Middle frontal gyrus (tissue), 1 donor: Measurements from ENCODE around the gene MGLL.

Experiments
- DNase-seq: peaks from one replicate; pipeline ENCODE4 v3.0.0-alpha.2; 2015; ENCODE audit warnings: low spot score; ENCODE audit errors: extremely low spot score

Gene MGLL

GRCh38 chr3:127742580-127742979, 79.7 kb downstream of the MGLL start:
- DNase-seq: no peak

DNA sequence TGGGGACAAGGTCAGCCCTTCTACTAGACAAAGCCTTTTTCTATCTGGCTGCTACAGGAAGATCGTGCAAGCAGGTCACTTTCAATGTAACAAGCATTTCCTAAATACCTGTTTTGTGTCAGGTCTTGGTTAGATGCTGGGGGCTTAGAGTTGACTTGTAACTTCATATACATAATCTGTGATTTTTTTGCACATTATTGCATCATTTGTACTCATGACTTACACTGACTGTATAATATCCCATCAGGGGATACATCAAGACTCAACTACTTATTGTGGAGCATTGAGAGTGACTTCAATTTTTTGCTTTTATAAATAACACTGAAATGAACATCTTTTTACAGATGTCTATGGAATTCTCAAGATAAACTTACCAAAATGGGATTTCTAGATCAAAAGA, 80.6 kb downstream of the MGLL start:
- no peak for DNase-seq

GRCh38 chr3:127741246-127741645, 81.1 kb downstream of the MGLL start:
- no peak for DNase-seq

DNA sequence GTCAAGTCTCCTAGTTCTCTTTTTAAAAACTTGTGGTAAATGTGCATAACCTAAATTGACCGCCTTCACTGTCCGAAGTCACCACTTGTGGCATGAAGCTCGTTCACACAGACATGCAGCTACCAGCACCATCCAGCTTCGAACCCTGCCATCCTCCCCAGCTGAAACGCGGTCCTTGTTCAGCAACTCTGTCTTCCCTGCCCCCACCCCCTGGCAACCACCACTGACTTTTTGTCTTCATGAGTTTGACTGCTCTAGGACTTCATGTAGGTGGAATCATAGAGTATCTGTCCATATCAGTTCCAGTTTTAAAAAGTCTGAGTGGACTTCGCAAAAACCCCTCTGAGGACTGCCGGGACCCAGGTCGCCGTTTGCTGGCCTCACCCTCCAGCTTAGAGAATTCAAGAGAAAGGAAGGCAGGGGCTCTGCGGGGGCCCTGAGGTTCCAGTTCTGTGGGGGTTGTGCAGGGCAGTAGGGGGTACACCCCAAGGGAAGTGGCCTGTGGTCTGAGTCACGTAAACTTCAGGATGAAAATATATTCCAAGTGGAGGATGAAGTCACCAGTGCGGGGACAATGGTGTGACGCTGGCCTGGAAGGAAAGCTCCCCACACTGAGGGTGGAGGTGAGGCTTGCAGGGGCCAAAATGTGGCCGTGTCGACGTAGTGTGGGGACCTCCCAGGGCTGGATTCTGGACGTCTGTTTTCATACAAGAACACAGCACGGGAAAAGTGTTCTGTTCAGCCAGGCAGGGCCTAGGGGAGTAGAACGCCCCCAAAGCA, 82.0 kb downstream of the MGLL start:
- no peak for DNase-seq

- no peak for DNase-seq
These were observed 82.8 kb downstream of the MGLL start for GRCh38 chr3:127739347-127740135.

DNA sequence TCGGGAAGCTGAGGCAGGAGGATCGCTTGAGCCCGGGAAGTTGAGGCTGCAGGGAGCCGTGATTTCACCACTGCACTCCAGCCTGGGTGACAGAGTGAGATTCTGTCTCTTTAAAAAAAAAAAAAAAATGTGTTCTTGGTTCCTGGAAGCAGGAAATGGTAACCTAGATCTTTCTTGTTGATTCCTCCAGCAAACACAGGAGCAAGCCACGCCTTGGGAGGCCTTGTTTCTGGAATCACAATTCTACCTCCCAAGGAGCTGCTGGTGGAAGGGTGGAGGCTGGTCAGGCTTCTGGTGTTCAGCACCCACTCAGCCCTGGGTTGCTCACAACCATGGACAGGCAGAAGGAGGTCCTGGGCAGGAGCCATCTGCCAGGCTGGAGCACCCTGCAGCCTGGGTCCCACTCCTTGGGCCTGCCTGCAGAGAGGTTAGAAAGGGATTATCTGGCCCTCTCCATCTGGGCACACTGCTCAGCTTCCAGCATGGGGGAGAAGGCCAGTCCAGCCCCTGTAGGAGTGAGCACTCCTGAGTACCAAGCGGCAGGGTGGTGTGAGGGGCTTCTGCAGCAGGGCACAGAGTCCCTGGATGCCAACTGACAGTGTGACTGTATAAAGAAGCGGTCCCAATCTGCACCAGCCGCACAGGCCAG, 84.0 kb downstream of the MGLL start:
- DNase-seq: no peak

GRCh38 chr3:127736801-127737539, 85.3 kb downstream of the MGLL start:
- no peak for DNase-seq

DNA sequence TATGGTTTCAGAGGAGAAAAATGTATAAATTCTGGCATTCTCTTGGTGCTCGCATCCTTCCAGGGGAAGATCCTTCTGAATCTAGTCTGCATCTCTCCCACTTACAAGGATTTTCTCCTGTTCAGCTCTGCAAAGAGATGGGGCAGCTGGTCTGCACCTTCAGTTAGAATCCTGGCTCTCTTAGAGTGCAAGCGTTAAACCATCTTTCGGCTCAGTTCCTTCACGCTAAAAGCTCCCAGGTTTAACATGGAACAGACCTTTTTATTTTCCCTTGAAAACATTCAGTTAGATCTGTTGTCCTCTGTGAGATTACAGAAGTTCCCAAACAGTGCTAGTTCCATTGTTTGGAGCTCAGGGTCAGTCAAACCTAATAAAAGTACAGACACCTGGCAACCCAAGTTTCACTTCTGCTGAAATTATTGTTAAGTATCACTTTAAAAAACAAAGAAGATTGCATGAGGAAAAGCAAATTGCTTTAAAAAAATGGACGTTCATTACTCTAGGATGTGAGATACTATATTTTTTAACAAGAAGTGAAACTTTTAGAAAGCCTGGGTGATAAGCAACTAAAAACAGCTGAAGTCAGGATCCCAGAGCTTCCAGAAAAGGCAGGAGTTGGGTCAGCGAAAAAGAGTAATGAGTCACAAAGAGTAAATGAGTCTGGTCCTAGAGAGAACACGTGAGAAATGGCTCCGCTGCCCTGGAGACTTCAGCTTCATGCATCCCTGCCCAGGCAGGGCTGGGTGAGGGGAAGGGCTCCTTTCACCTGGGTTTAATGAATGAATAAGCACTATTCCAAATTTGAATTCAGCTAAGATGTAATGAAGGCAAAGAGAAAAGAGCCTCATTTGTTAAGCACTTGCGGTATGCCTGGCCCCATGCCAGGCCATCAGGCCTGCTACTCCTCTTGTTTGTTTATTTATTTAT, 86.3 kb downstream of the MGLL start:
- no peak for DNase-seq

DNA sequence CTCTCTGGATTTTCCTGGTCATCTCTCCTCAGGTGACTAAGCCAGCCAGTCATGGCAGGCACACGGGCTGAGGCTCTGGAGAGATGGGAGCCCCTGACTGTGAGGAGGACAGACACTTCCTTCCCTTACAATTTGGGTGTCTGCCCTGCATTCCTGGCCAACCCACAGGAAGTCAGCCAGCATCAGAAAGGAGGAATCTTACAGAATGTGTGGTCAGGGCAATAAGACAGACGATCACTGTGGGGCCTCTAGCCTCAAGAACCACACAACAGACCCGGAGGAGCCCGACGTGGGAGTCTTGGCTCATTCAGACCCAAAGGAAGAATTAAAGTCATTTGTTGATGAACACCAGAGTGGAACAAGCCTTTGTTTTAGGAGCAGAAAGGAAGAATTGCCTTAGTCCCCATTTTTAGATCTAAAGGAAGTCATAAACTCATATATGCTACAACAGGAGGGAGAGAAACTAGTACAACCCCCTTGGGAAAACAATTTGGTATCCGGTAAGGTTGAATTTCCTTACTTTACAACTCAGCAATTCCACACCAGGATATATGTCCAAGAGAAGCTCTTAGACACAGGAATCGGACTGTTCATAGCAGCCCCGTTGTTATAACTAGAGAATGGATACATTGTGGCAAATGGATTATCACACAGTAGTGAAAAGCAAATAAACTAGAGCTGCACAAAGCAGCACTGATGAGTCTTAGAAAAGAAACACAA, 87.4 kb downstream of the MGLL start:
- no peak for DNase-seq

GRCh38 chr3:127734181-127734720, 88.1 kb downstream of the MGLL start:
- DNase-seq: no peak

DNA sequence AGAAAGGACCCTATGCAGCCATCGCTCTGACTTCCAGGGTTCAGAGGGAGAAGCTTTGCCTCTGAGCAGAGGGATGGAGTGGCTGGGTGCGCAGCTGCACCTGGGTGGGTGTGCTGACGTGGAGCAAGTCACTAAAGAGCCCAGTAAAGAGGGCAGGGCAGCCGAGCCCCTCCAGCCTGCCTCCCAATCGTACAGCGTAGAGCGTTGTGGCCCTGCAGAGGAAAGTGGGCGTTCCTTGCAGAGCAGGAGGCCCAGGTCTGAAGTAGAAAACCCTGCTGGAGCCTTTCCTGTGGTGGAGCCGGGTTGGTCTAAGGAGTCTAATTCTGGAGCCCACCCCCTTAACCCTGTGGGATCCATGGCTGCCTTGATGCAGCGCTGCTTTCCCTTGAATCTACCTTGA, 88.5 kb downstream of the MGLL start:
- DNase-seq: no peak

- DNase-seq: no peak
These were observed 89.4 kb downstream of the MGLL start for GRCh38 chr3:127732879-127733350.

GRCh38 chr3:127732303-127732702, 90.0 kb downstream of the MGLL start:
- DNase-seq: no peak

DNA sequence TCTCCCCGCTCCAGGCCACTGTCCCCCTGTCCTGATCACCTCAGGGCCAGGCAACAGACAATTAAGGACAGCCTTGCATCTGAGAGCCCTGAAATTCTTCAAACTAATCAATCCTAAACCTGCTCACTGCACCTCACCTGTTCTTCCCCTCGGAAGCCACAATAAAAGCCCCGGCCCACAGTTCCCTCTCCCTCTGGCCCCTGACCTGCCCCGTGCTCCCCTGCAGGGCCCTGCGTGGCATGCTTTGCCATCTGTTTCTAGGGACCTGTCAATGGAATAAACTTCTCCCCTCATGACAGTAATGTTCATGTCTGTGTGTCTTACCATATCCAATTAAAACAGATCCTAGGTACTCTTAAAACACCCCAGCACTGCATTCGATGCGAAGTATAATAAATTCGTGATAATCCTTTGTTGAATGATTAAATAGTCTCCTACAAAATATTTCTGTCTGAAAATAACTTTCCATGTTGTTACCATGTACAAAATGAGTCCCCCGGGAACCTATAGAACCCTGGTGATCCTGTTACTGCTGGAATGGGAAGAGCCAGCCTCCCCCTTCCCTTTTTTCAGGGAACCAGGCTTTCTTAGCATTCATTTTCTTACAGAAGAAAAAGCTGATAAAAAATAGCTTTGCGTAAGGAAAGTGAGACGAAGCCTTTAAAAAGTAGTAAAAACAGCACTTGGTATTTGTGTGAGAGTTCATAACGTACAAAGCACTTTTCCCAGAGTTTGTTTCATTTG, 90.6 kb downstream of the MGLL start:
- DNase-seq: no peak

- no peak for DNase-seq
These were observed 91.5 kb downstream of the MGLL start for GRCh38 chr3:127730666-127731295.

GRCh38 chr3:127730171-127730570, 92.1 kb downstream of the MGLL start:
- no peak for DNase-seq

DNA sequence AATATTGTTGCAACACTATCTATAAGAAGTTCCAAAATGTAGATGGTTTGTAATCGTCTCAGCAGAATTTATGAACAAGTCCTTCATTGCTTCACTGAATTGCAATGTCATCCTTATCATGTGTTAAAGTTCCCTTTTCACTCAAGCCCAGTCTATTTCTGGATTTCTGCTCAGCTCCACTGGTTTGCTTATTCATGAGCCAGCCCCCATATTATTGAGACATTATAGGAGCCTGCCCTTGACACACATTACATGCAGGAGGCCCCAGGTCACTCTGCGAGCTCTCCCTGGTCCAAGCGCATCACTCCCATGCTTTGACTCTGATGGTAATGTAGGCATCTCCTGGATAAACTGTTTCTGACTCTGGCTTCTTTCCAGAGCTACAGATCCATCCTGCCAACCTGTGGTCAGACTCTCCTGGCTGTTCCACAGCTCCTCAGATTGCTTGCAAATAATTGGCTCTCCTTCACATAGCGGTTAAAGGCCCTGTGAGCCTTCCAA, 92.7 kb downstream of the MGLL start:
- DNase-seq: no peak

DNA sequence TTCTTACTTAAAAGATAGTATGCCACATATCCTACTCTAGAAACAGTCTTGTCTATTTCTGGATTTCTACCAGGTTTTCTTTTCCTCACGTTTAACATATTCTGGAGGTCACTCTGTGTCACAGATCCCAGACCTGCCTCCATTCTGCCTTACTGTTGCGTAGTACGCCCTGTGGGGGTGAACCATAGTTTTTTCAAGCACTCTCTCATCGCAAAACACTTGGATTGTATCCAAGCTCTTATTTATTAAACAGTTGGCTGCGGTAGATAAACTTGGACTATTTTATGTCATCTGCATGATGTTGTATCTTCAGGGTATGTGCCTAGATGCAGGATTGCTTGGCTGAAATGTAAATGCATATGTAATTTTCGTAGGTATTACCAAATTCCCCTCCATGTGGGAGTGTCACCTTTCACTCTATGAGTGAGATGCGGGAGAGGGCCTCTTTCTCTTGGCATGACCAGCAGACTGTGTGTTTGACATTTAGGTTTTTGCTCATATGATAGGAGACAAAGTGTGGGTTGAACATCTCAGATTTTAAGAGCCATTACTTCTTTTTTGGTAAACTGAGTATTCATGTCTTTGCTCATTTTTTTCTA, 93.8 kb downstream of the MGLL start:
- no peak for DNase-seq
